GM12878 (cell line): ENCODE data around the gene NME7. TPM values are rescaled to one million over a fixed set of nuclear protein-coding genes. Genes with fewer than 3 reads are reported as not detected.

Source experiments
- ATAC-seq: fragments of 200-7000 bp; cut with Tn5 transposase; 3 replicates; pipeline ENCODE4 v1.9.1; 2020; ENCODE audit warnings: mild to moderate bottlenecking, moderate library complexity
- BruUV-seq: library from RNA; stranded (reverse); fragments of 400-500 nt; replicated peaks from 2 replicates; lab custom pipeline; 2021; lab: Mats Ljungman, UMichigan
- CTCF ChIA-PET: fragments of 300-600 bp; sonication (Branson Sonifier 250); formaldehyde crosslinking; extraction: SDS; loops from one replicate; lab custom pipeline; 2021; ENCODE audit warnings: inconsistent platforms; lab: Yijun Ruan, JAX
- POLR2A ChIA-PET: fragments of 350-600 bp; formaldehyde crosslinking; extraction: SDS; loops from one replicate; lab custom pipeline; 2021; ENCODE audit warnings: inconsistent platforms; lab: Charles Lee
- RAD21 ChIA-PET: fragments of 300-600 bp; sonication (Branson Sonifier 250); formaldehyde crosslinking; loops from one replicate; lab custom pipeline; 2023; ENCODE audit warnings: antibody characterized with exemption; ENCODE audit not compliant: unreplicated experiment; lab: Charles Lee
- SMC1A ChIA-PET: fragments of 300-600 bp; sonication (Branson Sonifier 250); formaldehyde crosslinking; loops from one replicate; lab custom pipeline; 2023; ENCODE audit not compliant: unreplicated experiment, uncharacterized antibody; lab: Charles Lee
- DNase-seq: peaks from one replicate; pipeline ENCODE4 v3.0.0-alpha.2; 2011; ENCODE audit warnings: low read depth, low spot score
- FAIRE-seq: peaks from 3 replicates; lab custom pipeline; 2011; peaks lifted over from hg19 to GRCh38; lab: Jason Lieb, UNC
- H2AFZ ChIP-seq: 2 replicates; pipeline ENCODE4 v1.6.0; 2011; ENCODE audit warnings: low read depth, low read length, control low read depth; ENCODE audit not compliant: control insufficient read depth
- H3K27ac ChIP-seq: 2 replicates; pipeline ENCODE4 v1.5.1; 2011; ENCODE audit warnings: control low read depth; ENCODE audit not compliant: control insufficient read depth, insufficient read depth
- H3K27me3 ChIP-seq, 2 experiments: replicated peaks in 1 of 2; 2 replicates each; pipeline versions ENCODE4 v1.6.0 to v1.6.1; 2011; ENCODE audit warnings: low read length in 1 of 2; ENCODE audit not compliant: control insufficient read depth in 2 of 2, insufficient read depth in 2 of 2
- H3K36me3 ChIP-seq, 2 experiments: 2 replicates each; pipeline ENCODE4 v1.5.1; 2011; ENCODE audit warnings: low read length in 1 of 2; ENCODE audit not compliant: control insufficient read depth in 2 of 2, insufficient read depth in 2 of 2
- H3K4me1 ChIP-seq: 2 replicates; pipeline ENCODE4 v1.6.1; 2011; ENCODE audit warnings: mild to moderate bottlenecking, low read length, moderate library complexity, mixed read lengths; ENCODE audit not compliant: control insufficient read depth, insufficient read depth
- H3K4me2 ChIP-seq: 2 replicates; pipeline ENCODE4 v1.6.0; 2011; ENCODE audit warnings: control low read depth; ENCODE audit not compliant: control insufficient read depth, insufficient read depth
- H3K4me3 ChIP-seq: fragments of 200-600 bp; sonication (generic); 2 replicates; pipeline ENCODE4 v1.5.1; 2016
- H3K79me2 ChIP-seq: 2 replicates; pipeline ENCODE4 v1.6.0; 2011; ENCODE audit warnings: low read length; ENCODE audit not compliant: control insufficient read depth, insufficient read depth
- H3K9ac ChIP-seq: 2 replicates; pipeline ENCODE4 v1.8.0; 2011; ENCODE audit warnings: low read length, control low read depth, mixed read lengths; ENCODE audit not compliant: control insufficient read depth, insufficient read depth
- H3K9me3 ChIP-seq: replicated peaks from 3 replicates; pipeline ENCODE4 v1.5.1; 2011; ENCODE audit warnings: mild to moderate bottlenecking, low read length; ENCODE audit not compliant: control insufficient read depth, insufficient read depth
- H4K20me1 ChIP-seq: 2 replicates; pipeline ENCODE4 v1.6.0; 2011; ENCODE audit not compliant: control insufficient read depth, insufficient read depth
- SIN3A ChIP-seq: IDR thresholded peaks from 2 replicates; pipeline ENCODE4 v1.6.1; 2012; ENCODE audit warnings: low read depth, low read length, improper control_type of control experiment
- whole genome bisulfite sequencing: methylation state at CpG from one replicate; pipeline ENCODE4 v1.1.6; 2016; ENCODE audit warnings: low lambda C conversion rate; ENCODE audit not compliant: insufficient replicate concordance, insufficient coverage; ENCODE audit errors: missing lambda C conversion rate; 5-methylcytosine and 5-hydroxymethylcytosine counted together
- in situ Hi-C: fragments of 300-500 bp; cut with MboI; formaldehyde crosslinking; loops from 9 replicates; pipeline ENCODE4 v1.14.3; 2018; ENCODE audit warnings: mixed read lengths
- intact Hi-C: fragments of 100-400 bp; cut with micrococcal nuclease; formaldehyde crosslinking; loops from one replicate; pipeline ENCODE4 v1.14.2; 2022; ENCODE audit not compliant: unreplicated experiment
- polyA plus RNA-seq, 11 experiments: library from polyadenylated mRNA; depleted of rRNA in 4 of 11; unstranded in 6 of 11; stranded (reverse) in 5 of 11; fragments of >200 nt; fragmentation: Nextera tagmentation in 4 of 11; fragmentation: Illumina TruSeq in 1 of 11; extraction: Ambion mirVana in 4 of 11; extraction: Trizol in 1 of 11; gene quantifications; 1 replicate in 1 of 11; 2 replicates in 10 of 11; pipeline versions ENCODE4 v1.2.1 to v1.2.3, GENCODE V29; 2011 to 2016; ENCODE audit warnings: inconsistent platforms in 2 of 11, missing spikeins in 2 of 11, low read depth in 1 of 11
- total RNA-seq, 4 experiments: library from RNA; depleted of rRNA in 3 of 4; stranded (reverse); fragments of >200 nt in 3 of 4; fragmentation: Illumina TruSeq in 1 of 4; extraction: Trizol in 1 of 4; gene quantifications; 2 replicates each; pipeline versions ENCODE4 v1.2.1 to v1.2.3, GENCODE V29; 2013 to 2021
- TF ChIP-seq, protein P1 (sequence below): fragments of 450-650 bp; IDR thresholded peaks from 2 replicates; pipeline ENCODE4 v1.6.1; 2017; ENCODE audit warnings: antibody characterized with exemption, mild to moderate bottlenecking, moderate library complexity

NME7 gene
- total and polyA plus RNA-seq, 10 of the 15 experiments (the other 5 are each of a cell fraction or from before 2014, with no cell fraction given): 1.5 to 15.6 (median 7.2) TPM

DNA sequence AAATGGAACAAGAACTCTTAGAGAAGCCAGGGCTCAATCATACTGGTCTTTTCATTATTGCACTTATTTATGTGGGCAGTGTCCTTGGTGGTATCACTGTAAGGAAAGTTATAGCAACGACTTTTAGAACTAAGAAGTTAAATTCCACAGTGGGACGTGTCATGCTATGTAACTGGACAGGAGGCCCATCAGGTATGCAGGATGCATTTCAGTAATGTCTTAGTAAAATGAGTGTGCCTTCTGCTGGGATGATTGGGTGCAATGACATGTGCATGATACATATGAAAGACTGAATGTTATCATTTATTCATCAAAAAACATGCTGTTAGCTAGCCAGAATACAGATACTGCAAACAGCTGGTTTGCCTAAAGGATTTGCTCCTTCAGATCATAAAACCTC is 268.0 kb downstream of the NME7 start:
- Histone ChIP-seq H3K36me3 (no peaks in the 10 kb centered on the region), H4K20me1 (no peaks in the 10 kb centered on the region), H3K27me3 (peaks cover 0 to 1% of the 10 kb centered on the region in 2 experiments; a peak in 1 of 4 replicates), H3K27ac (no peak overlapping the region), H3K79me2 (no peaks in the 10 kb centered on the region), H3K9me3 (no peaks in the 10 kb centered on the region; the same call in 2 of the 3 replicates), H2AFZ (no peak overlapping the region), H3K4me1 (peaks cover 4% of the 10 kb centered on the region; the same call in 1 of the 2 replicates), H3K4me2 (no peak overlapping the region), H3K4me3 (no peak overlapping the region), H3K9ac (no peak overlapping the region)
- SMC1A ChIA-PET: interaction anchor here (1.2 to 17.5 kb wide), 5 partner anchors 6 to 72 kb away, joined by 3 to 188 read pairs (median 8); partner anchors contain the start of gene ATP1B1
- FAIRE-seq (no peak), ATAC-seq (no peak), DNase-seq (no peak)
- in situ Hi-C loops: no loop called here
- BruUV-seq: no TSS peak
- TF ChIP-seq, protein P1, sequence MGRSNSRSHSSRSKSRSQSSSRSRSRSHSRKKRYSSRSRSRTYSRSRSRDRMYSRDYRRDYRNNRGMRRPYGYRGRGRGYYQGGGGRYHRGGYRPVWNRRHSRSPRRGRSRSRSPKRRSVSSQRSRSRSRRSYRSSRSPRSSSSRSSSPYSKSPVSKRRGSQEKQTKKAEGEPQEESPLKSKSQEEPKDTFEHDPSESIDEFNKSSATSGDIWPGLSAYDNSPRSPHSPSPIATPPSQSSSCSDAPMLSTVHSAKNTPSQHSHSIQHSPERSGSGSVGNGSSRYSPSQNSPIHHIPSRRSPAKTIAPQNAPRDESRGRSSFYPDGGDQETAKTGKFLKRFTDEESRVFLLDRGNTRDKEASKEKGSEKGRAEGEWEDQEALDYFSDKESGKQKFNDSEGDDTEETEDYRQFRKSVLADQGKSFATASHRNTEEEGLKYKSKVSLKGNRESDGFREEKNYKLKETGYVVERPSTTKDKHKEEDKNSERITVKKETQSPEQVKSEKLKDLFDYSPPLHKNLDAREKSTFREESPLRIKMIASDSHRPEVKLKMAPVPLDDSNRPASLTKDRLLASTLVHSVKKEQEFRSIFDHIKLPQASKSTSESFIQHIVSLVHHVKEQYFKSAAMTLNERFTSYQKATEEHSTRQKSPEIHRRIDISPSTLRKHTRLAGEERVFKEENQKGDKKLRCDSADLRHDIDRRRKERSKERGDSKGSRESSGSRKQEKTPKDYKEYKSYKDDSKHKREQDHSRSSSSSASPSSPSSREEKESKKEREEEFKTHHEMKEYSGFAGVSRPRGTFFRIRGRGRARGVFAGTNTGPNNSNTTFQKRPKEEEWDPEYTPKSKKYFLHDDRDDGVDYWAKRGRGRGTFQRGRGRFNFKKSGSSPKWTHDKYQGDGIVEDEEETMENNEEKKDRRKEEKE: no peak
- no peak for TF ChIP-seq SIN3A
- RAD21 ChIA-PET: interaction anchor here (0.6 to 3.2 kb wide), 3 partner anchors 9 to 74 kb away, joined by 3 to 9 read pairs (median 3); no protein-coding TSS in a partner anchor
- CTCF ChIA-PET: interaction anchor here (1.0 to 2.4 kb wide), 4 partner anchors 8 to 50 kb away, joined by 3 to 8 read pairs (median 3); no protein-coding TSS in a partner anchor
- intact Hi-C loops: no loop called here
- POLR2A ChIA-PET: interaction anchor here (1.5 kb wide), 1 partner anchor 51 kb away, joined by 3 read pairs; no protein-coding TSS in a partner anchor
- 46% methylated on average over 2 of the region's 2 CpGs for WGBS
